GM12878 (cell line): ENCODE data around the gene COQ5. TPM values are rescaled to one million over a fixed set of nuclear protein-coding genes. Genes with fewer than 3 reads are reported as not detected.

Experiments used
- ATAC-seq: fragments of 200-7000 bp; cut with Tn5 transposase; 3 replicates; pipeline ENCODE4 v1.9.1; 2020; ENCODE audit warnings: mild to moderate bottlenecking, moderate library complexity
- BruUV-seq: library from RNA; stranded (reverse); fragments of 400-500 nt; replicated peaks from 2 replicates; lab custom pipeline; 2021; lab: Mats Ljungman, UMichigan
- CTCF ChIA-PET: fragments of 300-600 bp; sonication (Branson Sonifier 250); formaldehyde crosslinking; extraction: SDS; loops from one replicate; lab custom pipeline; 2021; ENCODE audit warnings: inconsistent platforms; lab: Yijun Ruan, JAX
- POLR2A ChIA-PET: fragments of 350-600 bp; formaldehyde crosslinking; extraction: SDS; loops from one replicate; lab custom pipeline; 2021; ENCODE audit warnings: inconsistent platforms; lab: Charles Lee
- RAD21 ChIA-PET: fragments of 300-600 bp; sonication (Branson Sonifier 250); formaldehyde crosslinking; loops from one replicate; lab custom pipeline; 2023; ENCODE audit warnings: antibody characterized with exemption; ENCODE audit not compliant: unreplicated experiment; lab: Charles Lee
- SMC1A ChIA-PET: fragments of 300-600 bp; sonication (Branson Sonifier 250); formaldehyde crosslinking; loops from one replicate; lab custom pipeline; 2023; ENCODE audit not compliant: unreplicated experiment, uncharacterized antibody; lab: Charles Lee
- DNase-seq: peaks from one replicate; pipeline ENCODE4 v3.0.0-alpha.2; 2011; ENCODE audit warnings: low read depth, low spot score
- FAIRE-seq: peaks from 3 replicates; lab custom pipeline; 2011; peaks lifted over from hg19 to GRCh38; lab: Jason Lieb, UNC
- H2AFZ ChIP-seq: 2 replicates; pipeline ENCODE4 v1.6.0; 2011; ENCODE audit warnings: low read depth, low read length, control low read depth; ENCODE audit not compliant: control insufficient read depth
- H3K27ac ChIP-seq: 2 replicates; pipeline ENCODE4 v1.5.1; 2011; ENCODE audit warnings: control low read depth; ENCODE audit not compliant: control insufficient read depth, insufficient read depth
- H3K27me3 ChIP-seq, 2 experiments: replicated peaks in 1 of 2; 2 replicates each; pipeline versions ENCODE4 v1.6.0 to v1.6.1; 2011; ENCODE audit warnings: low read length in 1 of 2; ENCODE audit not compliant: control insufficient read depth in 2 of 2, insufficient read depth in 2 of 2
- H3K36me3 ChIP-seq, 2 experiments: 2 replicates each; pipeline ENCODE4 v1.5.1; 2011; ENCODE audit warnings: low read length in 1 of 2; ENCODE audit not compliant: control insufficient read depth in 2 of 2, insufficient read depth in 2 of 2
- H3K4me1 ChIP-seq: 2 replicates; pipeline ENCODE4 v1.6.1; 2011; ENCODE audit warnings: mild to moderate bottlenecking, low read length, moderate library complexity, mixed read lengths; ENCODE audit not compliant: control insufficient read depth, insufficient read depth
- H3K4me2 ChIP-seq: 2 replicates; pipeline ENCODE4 v1.6.0; 2011; ENCODE audit warnings: control low read depth; ENCODE audit not compliant: control insufficient read depth, insufficient read depth
- H3K4me3 ChIP-seq: fragments of 200-600 bp; sonication (generic); 2 replicates; pipeline ENCODE4 v1.5.1; 2016
- H3K79me2 ChIP-seq: 2 replicates; pipeline ENCODE4 v1.6.0; 2011; ENCODE audit warnings: low read length; ENCODE audit not compliant: control insufficient read depth, insufficient read depth
- H3K9ac ChIP-seq: 2 replicates; pipeline ENCODE4 v1.8.0; 2011; ENCODE audit warnings: low read length, control low read depth, mixed read lengths; ENCODE audit not compliant: control insufficient read depth, insufficient read depth
- H3K9me3 ChIP-seq: replicated peaks from 3 replicates; pipeline ENCODE4 v1.5.1; 2011; ENCODE audit warnings: mild to moderate bottlenecking, low read length; ENCODE audit not compliant: control insufficient read depth, insufficient read depth
- H4K20me1 ChIP-seq: 2 replicates; pipeline ENCODE4 v1.6.0; 2011; ENCODE audit not compliant: control insufficient read depth, insufficient read depth
- CEBPB ChIP-seq, 2 experiments: fragments of 150-350 bp in 1 of 2; IDR thresholded peaks; 2 replicates each; pipeline ENCODE4 v1.6.1; 2012 to 2014; ENCODE audit warnings: low read depth in 2 of 2, low read length in 2 of 2, borderline replicate concordance in 1 of 2, inconsistent platforms in 1 of 2
- CTCF ChIP-seq, 3 experiments: IDR thresholded peaks in 2 of 3; conservative IDR thresholded peaks in 1 of 3; 2 replicates each; pipeline ENCODE4 v1.5.1; 2011; ENCODE audit warnings: low read depth in 3 of 3, low read length in 3 of 3, mild to moderate bottlenecking in 3 of 3, control low read depth in 2 of 3, moderate library complexity in 2 of 3, inconsistent platforms in 1 of 3, mixed read lengths in 1 of 3; ENCODE audit not compliant: control insufficient read depth in 2 of 3, insufficient read depth in 1 of 3; ENCODE audit errors: extremely low read depth in 1 of 3
- GABPA ChIP-seq: IDR thresholded peaks from 2 replicates; pipeline ENCODE4 v1.6.1; 2014; ENCODE audit warnings: antibody characterized with exemption, low read depth, mild to moderate bottlenecking, inconsistent platforms
- NFXL1 ChIP-seq: fragments of 450-650 bp; IDR thresholded peaks from 2 replicates; pipeline ENCODE4 v1.6.1; 2017; ENCODE audit warnings: antibody characterized with exemption, mild to moderate bottlenecking, borderline replicate concordance
- PAX5 ChIP-seq: IDR thresholded peaks from 2 replicates; pipeline ENCODE4 v1.6.1; 2011; ENCODE audit warnings: low read depth, low read length, borderline replicate concordance
- RELB ChIP-seq: fragments of 450-650 bp; IDR thresholded peaks from 2 replicates; pipeline ENCODE4 v1.6.1; 2017; ENCODE audit warnings: low read depth, mild to moderate bottlenecking, moderate library complexity
- WGBS: methylation state at CpG from one replicate; pipeline ENCODE4 v1.1.6; 2016; ENCODE audit warnings: low lambda C conversion rate; ENCODE audit not compliant: insufficient replicate concordance, insufficient coverage; ENCODE audit errors: missing lambda C conversion rate; 5-methylcytosine and 5-hydroxymethylcytosine counted together
- in situ Hi-C: fragments of 300-500 bp; cut with MboI; formaldehyde crosslinking; loops from 9 replicates; pipeline ENCODE4 v1.14.3; 2018; ENCODE audit warnings: mixed read lengths
- intact Hi-C: fragments of 100-400 bp; cut with micrococcal nuclease; formaldehyde crosslinking; loops from one replicate; pipeline ENCODE4 v1.14.2; 2022; ENCODE audit not compliant: unreplicated experiment
- polyA plus RNA-seq, 11 experiments: library from polyadenylated mRNA; depleted of rRNA in 4 of 11; unstranded in 6 of 11; stranded (reverse) in 5 of 11; fragments of >200 nt; fragmentation: Nextera tagmentation in 4 of 11; fragmentation: Illumina TruSeq in 1 of 11; extraction: Ambion mirVana in 4 of 11; extraction: Trizol in 1 of 11; gene quantifications; 1 replicate in 1 of 11; 2 replicates in 10 of 11; pipeline versions ENCODE4 v1.2.1 to v1.2.3, GENCODE V29; 2011 to 2016; ENCODE audit warnings: inconsistent platforms in 2 of 11, missing spikeins in 2 of 11, low read depth in 1 of 11
- total RNA-seq, 4 experiments: library from RNA; depleted of rRNA in 3 of 4; stranded (reverse); fragments of >200 nt in 3 of 4; fragmentation: Illumina TruSeq in 1 of 4; extraction: Trizol in 1 of 4; gene quantifications; 2 replicates each; pipeline versions ENCODE4 v1.2.1 to v1.2.3, GENCODE V29; 2013 to 2021
- TF ChIP-seq, protein P1 (sequence below): IDR thresholded peaks from 2 replicates; pipeline ENCODE4 v1.6.1; 2011; ENCODE audit warnings: low read depth, low read length, improper control_type of control experiment, borderline replicate concordance
- TF ChIP-seq, protein P2 (sequence below): IDR thresholded peaks from 2 replicates; pipeline ENCODE4 v1.6.1; 2012; ENCODE audit warnings: low read length, inconsistent platforms
- TF ChIP-seq, protein P3 (sequence below): fragments of 450-650 bp; IDR thresholded peaks from 2 replicates; pipeline ENCODE4 v1.6.1; 2017; ENCODE audit warnings: mild to moderate bottlenecking, moderate library complexity

COQ5 gene
- total and polyA plus RNA-seq, 10 of the 15 experiments (the other 5 are each of a cell fraction or from before 2014, with no cell fraction given), result 24.8 to 69.3 (median 37.8) TPM

- TF ChIP-seq, protein P1, sequence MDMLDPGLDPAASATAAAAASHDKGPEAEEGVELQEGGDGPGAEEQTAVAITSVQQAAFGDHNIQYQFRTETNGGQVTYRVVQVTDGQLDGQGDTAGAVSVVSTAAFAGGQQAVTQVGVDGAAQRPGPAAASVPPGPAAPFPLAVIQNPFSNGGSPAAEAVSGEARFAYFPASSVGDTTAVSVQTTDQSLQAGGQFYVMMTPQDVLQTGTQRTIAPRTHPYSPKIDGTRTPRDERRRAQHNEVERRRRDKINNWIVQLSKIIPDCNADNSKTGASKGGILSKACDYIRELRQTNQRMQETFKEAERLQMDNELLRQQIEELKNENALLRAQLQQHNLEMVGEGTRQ, result no peak
- TF ChIP-seq, protein P2, sequence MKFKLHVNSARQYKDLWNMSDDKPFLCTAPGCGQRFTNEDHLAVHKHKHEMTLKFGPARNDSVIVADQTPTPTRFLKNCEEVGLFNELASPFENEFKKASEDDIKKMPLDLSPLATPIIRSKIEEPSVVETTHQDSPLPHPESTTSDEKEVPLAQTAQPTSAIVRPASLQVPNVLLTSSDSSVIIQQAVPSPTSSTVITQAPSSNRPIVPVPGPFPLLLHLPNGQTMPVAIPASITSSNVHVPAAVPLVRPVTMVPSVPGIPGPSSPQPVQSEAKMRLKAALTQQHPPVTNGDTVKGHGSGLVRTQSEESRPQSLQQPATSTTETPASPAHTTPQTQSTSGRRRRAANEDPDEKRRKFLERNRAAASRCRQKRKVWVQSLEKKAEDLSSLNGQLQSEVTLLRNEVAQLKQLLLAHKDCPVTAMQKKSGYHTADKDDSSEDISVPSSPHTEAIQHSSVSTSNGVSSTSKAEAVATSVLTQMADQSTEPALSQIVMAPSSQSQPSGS, result no peak
These were observed 61.5 kb downstream of the COQ5 start (continued) for GRCh38 chr12:120467439-120467838.

DNA sequence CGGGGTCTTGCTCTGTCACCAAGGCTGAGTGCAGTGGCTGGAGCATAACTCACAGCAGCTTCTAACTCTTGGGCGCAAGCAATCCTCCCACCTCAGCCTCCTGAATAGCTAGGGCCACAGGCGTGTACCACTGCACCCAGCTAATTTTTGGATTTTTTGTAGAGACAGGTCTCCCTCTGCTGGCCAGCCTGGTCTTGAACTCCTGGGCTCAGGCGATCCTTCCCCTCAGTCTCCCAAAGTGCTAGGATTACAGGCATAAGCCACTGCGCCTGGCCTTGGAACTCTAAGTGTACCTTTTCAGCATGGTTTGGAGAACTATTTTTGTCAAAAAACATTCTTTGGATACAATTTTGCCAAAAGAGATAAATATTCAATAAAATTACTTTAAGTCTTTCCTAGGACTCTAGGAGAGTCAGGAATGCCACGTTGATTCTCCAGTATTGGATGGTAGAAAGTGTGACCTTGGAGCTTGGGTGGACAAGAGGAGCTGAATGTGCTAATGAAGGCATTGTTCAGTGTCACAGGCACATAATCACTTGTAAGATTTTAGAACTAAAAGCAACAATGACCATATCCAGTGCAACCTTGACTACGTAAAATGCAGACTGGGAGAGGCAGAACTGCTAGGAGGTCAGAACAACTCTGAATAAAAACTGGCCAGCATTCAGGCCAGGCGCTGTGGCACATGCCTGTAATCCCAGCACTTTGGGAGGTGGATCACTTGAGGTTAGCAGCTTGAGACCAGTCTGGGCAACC is 62.2 kb downstream of the COQ5 start:
- peaks cover 49% of the 10 kb centered on the region for H3K79me2 ChIP-seq
- H3K9me3 ChIP-seq, result no peaks in the 10 kb centered on the region
- peaks cover 10% of the 10 kb centered on the region for H4K20me1 ChIP-seq
- H3K27ac ChIP-seq, result no peak overlapping the region
- CTCF ChIA-PET, result interaction anchor here (0.6 to 5.9 kb wide), 21 partner anchors 9 to 333 kb away, joined by 3 to 39 read pairs (median 5); partner anchors contain the start of genes COX6A1, DYNLL1 and POP5
- peaks cover 17 to 34% of the 10 kb centered on the region in 2 experiments for H3K36me3 ChIP-seq
- peak overlapping the region; percentile 57 for H3K4me2 ChIP-seq
- H3K27me3 ChIP-seq, result no peaks in the 10 kb centered on the region
- RAD21 ChIA-PET, result interaction anchor here (0.6 to 1.0 kb wide), 4 partner anchors 26 to 43 kb away, joined by 3 read pairs; partner anchors contain the start of gene DYNLL1
- ATAC-seq, result peak; percentile 32
- whole genome bisulfite sequencing, result 55% methylated on average over 8 of the region's 8 CpGs
- intact Hi-C loops, result no loop called here
- BruUV-seq, result no TSS peak
- FAIRE-seq, result no peak
- in situ Hi-C loops, result no loop called here
- POLR2A ChIA-PET, result interaction anchor here (1.0 to 1.5 kb wide), 2 partner anchors 9 to 28 kb away, joined by 3 to 4 read pairs; no protein-coding TSS in a partner anchor
- SMC1A ChIA-PET, result interaction anchor here (0.8 to 2.7 kb wide), 7 partner anchors 15 to 112 kb away, joined by 3 to 6 read pairs (median 3); partner anchors contain the start of gene DYNLL1
- H3K9ac ChIP-seq, result no peak overlapping the region
- no peak overlapping the region for H2AFZ ChIP-seq
- DNase-seq, result no peak
- peaks cover 12% of the 10 kb centered on the region for H3K4me1 ChIP-seq
- no peak overlapping the region for H3K4me3 ChIP-seq
- TF ChIP-seq PAX5, result no peak
- no peak for TF ChIP-seq NFXL1
- TF ChIP-seq RELB, result no peak
- TF ChIP-seq GABPA, result no peak
- TF ChIP-seq CEBPB (IDR thresholded peaks at IDR 0.05; ENCODE audit: borderline replicate concordance in 1 of 2, low read depth in 2 of 2, low read length in 2 of 2), result no peak
- peak; percentile 46 to 60 (median 50) for TF ChIP-seq CTCF (IDR thresholded peaks at IDR 0.05 in 2 of 3, conservative IDR thresholded peaks at IDR 0.05 in 1 of 3; ENCODE audit: control insufficient read depth in 2 of 3, extremely low read depth in 1 of 3, insufficient read depth in 1 of 3, low read depth in 3 of 3, low read length in 3 of 3)
- TF ChIP-seq, protein P3, sequence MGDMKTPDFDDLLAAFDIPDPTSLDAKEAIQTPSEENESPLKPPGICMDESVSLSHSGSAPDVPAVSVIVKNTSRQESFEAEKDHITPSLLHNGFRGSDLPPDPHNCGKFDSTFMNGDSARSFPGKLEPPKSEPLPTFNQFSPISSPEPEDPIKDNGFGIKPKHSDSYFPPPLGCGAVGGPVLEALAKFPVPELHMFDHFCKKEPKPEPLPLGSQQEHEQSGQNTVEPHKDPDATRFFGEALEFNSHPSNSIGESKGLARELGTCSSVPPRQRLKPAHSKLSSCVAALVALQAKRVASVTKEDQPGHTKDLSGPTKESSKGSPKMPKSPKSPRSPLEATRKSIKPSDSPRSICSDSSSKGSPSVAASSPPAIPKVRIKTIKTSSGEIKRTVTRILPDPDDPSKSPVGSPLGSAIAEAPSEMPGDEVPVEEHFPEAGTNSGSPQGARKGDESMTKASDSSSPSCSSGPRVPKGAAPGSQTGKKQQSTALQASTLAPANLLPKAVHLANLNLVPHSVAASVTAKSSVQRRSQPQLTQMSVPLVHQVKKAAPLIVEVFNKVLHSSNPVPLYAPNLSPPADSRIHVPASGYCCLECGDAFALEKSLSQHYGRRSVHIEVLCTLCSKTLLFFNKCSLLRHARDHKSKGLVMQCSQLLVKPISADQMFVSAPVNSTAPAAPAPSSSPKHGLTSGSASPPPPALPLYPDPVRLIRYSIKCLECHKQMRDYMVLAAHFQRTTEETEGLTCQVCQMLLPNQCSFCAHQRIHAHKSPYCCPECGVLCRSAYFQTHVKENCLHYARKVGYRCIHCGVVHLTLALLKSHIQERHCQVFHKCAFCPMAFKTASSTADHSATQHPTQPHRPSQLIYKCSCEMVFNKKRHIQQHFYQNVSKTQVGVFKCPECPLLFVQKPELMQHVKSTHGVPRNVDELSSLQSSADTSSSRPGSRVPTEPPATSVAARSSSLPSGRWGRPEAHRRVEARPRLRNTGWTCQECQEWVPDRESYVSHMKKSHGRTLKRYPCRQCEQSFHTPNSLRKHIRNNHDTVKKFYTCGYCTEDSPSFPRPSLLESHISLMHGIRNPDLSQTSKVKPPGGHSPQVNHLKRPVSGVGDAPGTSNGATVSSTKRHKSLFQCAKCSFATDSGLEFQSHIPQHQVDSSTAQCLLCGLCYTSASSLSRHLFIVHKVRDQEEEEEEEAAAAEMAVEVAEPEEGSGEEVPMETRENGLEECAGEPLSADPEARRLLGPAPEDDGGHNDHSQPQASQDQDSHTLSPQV, result no peak
